IMR-90 (cell line): ENCODE measurements around the gene RIN1. TPM values are rescaled to one million over a fixed set of nuclear protein-coding genes. Genes with fewer than 3 reads are reported as not detected.

Source experiments
- ATAC-seq: fragments of 200-7000 bp; cut with Tn5 transposase; 2 replicates; pipeline ENCODE4 v1.9.1; 2020; ENCODE audit warnings: low read depth, mild to moderate bottlenecking, moderate library complexity
- BruUV-seq: library from RNA; stranded (reverse); fragments of 400-500 nt; replicated peaks from 2 replicates; lab custom pipeline; 2021; lab: Mats Ljungman, UMichigan
- CTCF ChIA-PET: fragments of 300-600 bp; formaldehyde crosslinking; extraction: SDS; loops from one replicate; lab custom pipeline; 2021; ENCODE audit warnings: antibody characterized with exemption; lab: Yijun Ruan, JAX
- POLR2A ChIA-PET: fragments of 300-600 bp; sonication (Branson Sonifier 250); formaldehyde crosslinking; loops from one replicate; lab custom pipeline; 2022; ENCODE audit warnings: antibody characterized with exemption; ENCODE audit not compliant: unreplicated experiment; lab: Charles Lee
- DNase-seq: peaks from one replicate; pipeline ENCODE4 v3.0.0; 2013
- H2AFZ ChIP-seq: replicated peaks from 2 replicates; pipeline ENCODE3; 2013; ENCODE audit warnings: low read length, mild to moderate bottlenecking; ENCODE audit not compliant: poor library complexity
- H2AK5ac ChIP-seq: 2 replicates; pipeline ENCODE4 v1.6.1; 2013; ENCODE audit warnings: low read depth, low read length, inconsistent platforms
- H2AK9ac ChIP-seq: replicated peaks from 2 replicates; pipeline ENCODE3; 2013; ENCODE audit warnings: mild to moderate bottlenecking, low read depth, low read length, moderate library complexity; ENCODE audit not compliant: poor library complexity
- H2BK120ac ChIP-seq: 2 replicates; pipeline ENCODE4 v1.6.1; 2013; ENCODE audit warnings: low read depth, low read length, inconsistent platforms
- H2BK15ac ChIP-seq: 3 replicates; pipeline ENCODE4 v1.6.1; 2013; ENCODE audit warnings: low read depth, low read length, inconsistent platforms
- H2BK20ac ChIP-seq: 2 replicates; pipeline ENCODE4 v1.6.1; 2013; ENCODE audit warnings: low read depth, mild to moderate bottlenecking, inconsistent platforms, low read length, moderate library complexity
- H2BK5ac ChIP-seq: 2 replicates; pipeline ENCODE4 v1.6.1; 2013; ENCODE audit warnings: mild to moderate bottlenecking, low read depth, low read length, inconsistent platforms; ENCODE audit not compliant: poor library complexity, severe bottlenecking
- H3K14ac ChIP-seq: replicated peaks from 2 replicates; pipeline ENCODE4 v1.6.1; 2013; ENCODE audit warnings: low read depth, low read length, inconsistent platforms
- H3K18ac ChIP-seq: 2 replicates; pipeline ENCODE4 v1.6.1; 2013; ENCODE audit warnings: low read depth, low read length, control low read depth
- H3K23ac ChIP-seq: 2 replicates; pipeline ENCODE4 v1.6.1; 2013; ENCODE audit warnings: low read depth, low read length, inconsistent platforms
- H3K27ac ChIP-seq: 2 replicates; pipeline ENCODE4 v1.5.1; 2013; ENCODE audit warnings: mild to moderate bottlenecking, control low read depth, low read length; ENCODE audit not compliant: insufficient read depth
- H3K27me3 ChIP-seq: 2 replicates; pipeline ENCODE4 v1.6.1; 2013; ENCODE audit warnings: low read length; ENCODE audit not compliant: control insufficient read depth, insufficient read depth
- H3K36me3 ChIP-seq: 2 replicates; pipeline ENCODE4 v1.6.1; 2013; ENCODE audit warnings: low read length, mixed read lengths; ENCODE audit not compliant: control insufficient read depth, insufficient read depth
- H3K4ac ChIP-seq: 2 replicates; pipeline ENCODE4 v1.6.1; 2013; ENCODE audit warnings: low read depth, low read length, inconsistent platforms
- H3K4me1 ChIP-seq: 2 replicates; pipeline ENCODE4 v1.6.1; 2013; ENCODE audit warnings: low read length, mixed read lengths; ENCODE audit not compliant: control insufficient read depth, insufficient read depth
- H3K4me2 ChIP-seq: 2 replicates; pipeline ENCODE4 v1.6.1; 2013; ENCODE audit warnings: low read depth, mild to moderate bottlenecking, control low read depth, low read length, moderate library complexity
- H3K4me3 ChIP-seq: 2 replicates; pipeline ENCODE4 v1.5.1; 2013; ENCODE audit warnings: low read depth, mild to moderate bottlenecking, control low read depth, low read length, moderate library complexity; ENCODE audit not compliant: insufficient read depth
- H3K56ac ChIP-seq: 2 replicates; pipeline ENCODE4 v1.6.1; 2013; ENCODE audit warnings: low read length, inconsistent platforms; ENCODE audit not compliant: insufficient read depth; ENCODE audit errors: extremely low read depth
- H3K79me1 ChIP-seq, 2 experiments: 2 replicates each; pipeline ENCODE4 v1.6.1; 2013; ENCODE audit warnings: low read length in 2 of 2, inconsistent platforms in 1 of 2, low read depth in 1 of 2
- H3K9ac ChIP-seq: 2 replicates; pipeline ENCODE4 v1.6.1; 2013; ENCODE audit warnings: low read depth, low read length, control low read depth
- H3K9me1 ChIP-seq: 2 replicates; pipeline ENCODE4 v1.6.1; 2013; ENCODE audit warnings: low read length, inconsistent platforms; ENCODE audit not compliant: insufficient read depth
- H3K9me3 ChIP-seq: 2 replicates; pipeline ENCODE4 v1.6.1; 2013; ENCODE audit warnings: low read length; ENCODE audit not compliant: control insufficient read depth, insufficient read depth
- H4K20me1 ChIP-seq: 2 replicates; pipeline ENCODE4 v1.6.1; 2013; ENCODE audit warnings: low read length, inconsistent platforms; ENCODE audit not compliant: insufficient read depth
- H4K5ac ChIP-seq: 2 replicates; pipeline ENCODE4 v1.6.1; 2013; ENCODE audit warnings: mild to moderate bottlenecking, low read depth, low read length, control low read depth
- H4K8ac ChIP-seq, 2 experiments: 2 replicates each; pipeline ENCODE4 v1.6.1; 2013; ENCODE audit warnings: low read depth in 2 of 2, low read length in 2 of 2, control low read depth in 1 of 2, inconsistent platforms in 1 of 2
- H4K91ac ChIP-seq: 2 replicates; pipeline ENCODE4 v1.6.1; 2013; ENCODE audit warnings: low read depth, low read length, inconsistent platforms; ENCODE audit not compliant: insufficient read depth
- BHLHE40 ChIP-seq: fragments of 150-350 bp; IDR thresholded peaks from 2 replicates; pipeline ENCODE4 v1.6.1; 2016; ENCODE audit warnings: mild to moderate bottlenecking, low read depth, low read length
- CHD1 ChIP-seq: IDR thresholded peaks from 2 replicates; pipeline ENCODE4 v1.6.1; 2012; ENCODE audit warnings: low read depth, low read length, improper control_type of control experiment
- POLR2A ChIP-seq: IDR thresholded peaks from 2 replicates; pipeline ENCODE4 v1.6.1; 2012; ENCODE audit warnings: mild to moderate bottlenecking, low read depth, low read length
- USF2 ChIP-seq: fragments of 150-350 bp; IDR thresholded peaks from 2 replicates; pipeline ENCODE4 v1.6.1; 2017; ENCODE audit warnings: mild to moderate bottlenecking, antibody characterized with exemption, low read length, low read depth
- WGBS, 2 experiments: methylation state at CpG; one replicate each; pipeline versions ENCODE4 v1.1.5 to v1.1.7; 2013; ENCODE audit warnings: missing lambda C conversion rate in 2 of 2; ENCODE audit not compliant: insufficient read length in 1 of 2; ENCODE audit errors: extremely low coverage in 2 of 2; 5-methylcytosine and 5-hydroxymethylcytosine counted together
- dilution Hi-C: fragments of 300-500 bp; cut with HindIII; formaldehyde crosslinking; loops from one replicate; pipeline ENCODE4 v1.14.3; 2018; ENCODE audit warnings: low sequenced_read_pairs; ENCODE audit not compliant: unreplicated experiment
- in situ Hi-C: fragments of 300-500 bp; cut with MboI; formaldehyde crosslinking; loops from 3 replicates; pipeline ENCODE4 v1.14.3; 2019; ENCODE audit warnings: low sequenced_read_pairs, inconsistent platforms, mixed read lengths
- intact Hi-C: fragments of 100-400 bp; cut with micrococcal nuclease; formaldehyde crosslinking; loops from 2 replicates; pipeline ENCODE4 v1.10.0; 2022
- polyA plus RNA-seq, 3 experiments: library from polyadenylated mRNA; depleted of rRNA; stranded (reverse); fragments of >200 nt; gene quantifications; 2 replicates each; pipeline ENCODE4 v1.2.3, GENCODE V29; 2012; ENCODE audit warnings: low replicate concordance in 1 of 3
- total RNA-seq: library from RNA; depleted of rRNA; stranded (reverse); fragments of >200 nt; gene quantifications from 2 replicates; pipeline ENCODE4 v1.2.3, GENCODE V29; 2012

RIN1 gene
- total and polyA plus RNA-seq, 2 of the 4 experiments (the other 2 are of a cell fraction), result 9.9 to 20.8 TPM

DNA sequence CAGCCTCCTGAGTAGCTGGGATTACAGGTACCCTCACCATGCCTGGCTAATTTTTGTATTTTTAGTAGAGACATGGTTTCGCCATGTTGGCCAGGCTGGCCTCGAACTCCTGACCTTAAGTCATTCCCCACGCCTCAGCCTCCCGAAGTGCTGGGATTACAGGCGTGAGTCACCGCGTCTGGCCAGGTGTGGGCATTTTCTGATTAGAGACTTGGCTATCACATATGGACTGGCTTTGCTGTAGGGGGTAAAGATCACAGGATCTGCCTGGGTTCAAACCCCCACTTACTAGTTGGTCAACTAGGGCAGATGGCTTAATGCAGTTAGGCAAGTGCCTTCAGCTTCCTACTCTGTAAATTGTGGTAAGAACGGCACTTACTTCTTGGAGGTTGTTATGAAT, 25.9 kb downstream of the RIN1 start:
- Histone ChIP-seq H2BK15ac (no peak overlapping the region), H2BK20ac (no peak overlapping the region), H4K91ac (no peak overlapping the region), H3K79me1 (peaks cover 0 to 18% of the 10 kb centered on the region in 2 experiments; a peak in 2 of 4 replicates), H3K4ac (no peak overlapping the region), H2BK5ac (no peak overlapping the region), H4K8ac (no peak overlapping the region), H3K27me3 (peaks cover 7% of the 10 kb centered on the region), H3K56ac (no peak overlapping the region), H2AK9ac (no peak overlapping the region), H4K20me1 (peaks cover 24% of the 10 kb centered on the region), H3K36me3 (no peaks in the 10 kb centered on the region), H3K23ac (no peak overlapping the region), H2BK120ac (no peak overlapping the region), H3K18ac (no peak overlapping the region), H3K9me3 (no peaks in the 10 kb centered on the region), H2AFZ (no peak overlapping the region), H3K4me3 (no peak overlapping the region), H3K27ac (no peak overlapping the region), H3K14ac (no peak overlapping the region), H3K9me1 (no peaks in the 10 kb centered on the region), H3K4me1 (peaks cover 10% of the 10 kb centered on the region), H3K9ac (no peak overlapping the region), H3K4me2 (no peak overlapping the region), H4K5ac (no peak overlapping the region), H2AK5ac (no peak overlapping the region)
- no peak for DNase-seq
- CTCF ChIA-PET, result interaction anchor here (1.5 kb wide), 1 partner anchor 25 kb away, joined by 4 read pairs; the partner anchor contains the start of gene RIN1
- POLR2A ChIA-PET, result interaction anchor here (1.3 kb wide), 1 partner anchor 17 kb away, joined by 4 read pairs; no protein-coding TSS in a partner anchor
- WGBS, 2 experiments, result 75% methylated on average over 2 of the region's 8 CpGs; no CpG with 5 or more reads in 1 of the 2 experiments
- intact Hi-C loops, result no loop called here
- no TSS peak for BruUV-seq
- no peak for ATAC-seq
- dilution Hi-C loops, result no loop called here
- TF ChIP-seq POLR2A, result no peak
- no peak for TF ChIP-seq CHD1
- TF ChIP-seq USF2, result no peak
- TF ChIP-seq BHLHE40, result no peak
- in situ Hi-C loops, result no loop called here
